Neural progenitor cell (in vitro differentiated cells): Measurements from ENCODE around the gene MMP12.

Source experiments
- CTCF ChIP-seq: fragments of 200-600 bp; sonication (generic); IDR thresholded peaks from 2 replicates; pipeline ENCODE4 v1.5.1; 2017; ENCODE audit warnings: antibody characterized with exemption, mild to moderate bottlenecking
- EZH2 ChIP-seq: fragments of 200-600 bp; sonication (generic); IDR thresholded peaks from 2 replicates; pipeline ENCODE4 v1.6.1; 2017; ENCODE audit warnings: antibody characterized with exemption, mild to moderate bottlenecking, moderate library complexity
- EZH2phosphoT487 ChIP-seq: fragments of 200-600 bp; sonication (generic); IDR thresholded peaks from 2 replicates; pipeline ENCODE4 v1.6.1; 2017; ENCODE audit warnings: antibody characterized with exemption

- TF ChIP-seq CTCF (no peak), EZH2phosphoT487 (no peak), EZH2 (no peak)
These were observed 61.3 kb downstream of the MMP12 start for GRCh38 chr11:102813484-102813883.
